Endodermal cell (in vitro differentiated cells): ENCODE data around the gene RIT2. TPM values are rescaled to one million over a fixed set of nuclear protein-coding genes. Genes with fewer than 3 reads are reported as not detected.

Experiments used
- DNase-seq: peaks from one replicate; pipeline ENCODE4 v3.0.0-alpha.2; 2017
- H3K27ac ChIP-seq: 2 replicates; pipeline ENCODE4 v1.5.1; 2013; ENCODE audit warnings: mild to moderate bottlenecking, low read depth, low read length, moderate library complexity
- H3K27me3 ChIP-seq: 2 replicates; pipeline ENCODE4 v1.6.1; 2013; ENCODE audit warnings: mild to moderate bottlenecking, low read length, moderate library complexity; ENCODE audit not compliant: insufficient read depth, control insufficient read depth, poor library complexity, severe bottlenecking
- H3K36me3 ChIP-seq: 2 replicates; pipeline ENCODE4 v1.7.0; 2013; ENCODE audit warnings: mild to moderate bottlenecking, low read length, moderate library complexity; ENCODE audit not compliant: control insufficient read depth, insufficient read depth
- H3K4me1 ChIP-seq: one replicate; pipeline ENCODE4 v1.7.0; 2013; ENCODE audit warnings: low read length; ENCODE audit not compliant: control insufficient read depth, insufficient read depth
- H3K4me3 ChIP-seq: 2 replicates; pipeline ENCODE4 v1.5.1; 2013; ENCODE audit warnings: mild to moderate bottlenecking, low read length, moderate library complexity
- H3K9ac ChIP-seq: 2 replicates; pipeline ENCODE4 v1.6.1; 2013; ENCODE audit warnings: mild to moderate bottlenecking, low read length, moderate library complexity; ENCODE audit not compliant: poor library complexity, severe bottlenecking; ENCODE audit errors: extremely low read depth
- H3K9me3 ChIP-seq: 2 replicates; pipeline ENCODE4 v1.6.1; 2013; ENCODE audit warnings: mild to moderate bottlenecking, low read length, moderate library complexity; ENCODE audit not compliant: control insufficient read depth
- H3K27ac Mint-ChIP-seq: 2 replicates; pipeline ENCODE4 v1.8.0; 2020; ENCODE audit warnings: mixed read lengths
- H3K27me3 Mint-ChIP-seq: 2 replicates; pipeline ENCODE4 v1.8.0; 2021; ENCODE audit warnings: mild to moderate bottlenecking, mixed read lengths; ENCODE audit not compliant: insufficient read depth
- H3K36me3 Mint-ChIP-seq: 2 replicates; pipeline ENCODE4 v1.8.0; 2020; ENCODE audit warnings: low read depth, mixed read lengths
- H3K4me1 Mint-ChIP-seq: 2 replicates; pipeline ENCODE4 v1.8.0; 2020; ENCODE audit warnings: mixed read lengths
- H3K4me3 Mint-ChIP-seq: 2 replicates; pipeline ENCODE4 v1.8.0; 2020; ENCODE audit warnings: mild to moderate bottlenecking, moderate library complexity, mixed read lengths
- H3K9me3 Mint-ChIP-seq: 2 replicates; pipeline ENCODE4 v1.8.0; 2020; ENCODE audit warnings: mild to moderate bottlenecking, mixed read lengths
- CTCF ChIP-seq: fragments of 200-600 bp; sonication (generic); conservative IDR thresholded peaks from 2 replicates; pipeline ENCODE4 v1.5.0; 2021; ENCODE audit warnings: antibody characterized with exemption, mild to moderate bottlenecking
- WGBS, 2 experiments: methylation state at CpG; one replicate each; pipeline versions ENCODE4 v1.1.5 to v1.1.7; 2013; ENCODE audit warnings: missing lambda C conversion rate in 2 of 2, mixed read lengths in 1 of 2; ENCODE audit not compliant: insufficient coverage in 1 of 2, insufficient read length in 1 of 2; 5-methylcytosine and 5-hydroxymethylcytosine counted together
- total RNA-seq, 2 donors: library from RNA; stranded (reverse); fragmentation: NEBNext Ultra II Directional in 1 of 2; extraction: Animal tissue kit (Norgen Biotek cat#: 25700) in 1 of 2; gene quantifications; 2 replicates in 1 of 2; 3 replicates in 1 of 2; pipeline ENCODE4 v1.2.1, GENCODE V29; 2021

RIT2 gene
- total RNA-seq, 2 donors from 2014 or later = 0.81 TPM; not detected in 1

DNA sequence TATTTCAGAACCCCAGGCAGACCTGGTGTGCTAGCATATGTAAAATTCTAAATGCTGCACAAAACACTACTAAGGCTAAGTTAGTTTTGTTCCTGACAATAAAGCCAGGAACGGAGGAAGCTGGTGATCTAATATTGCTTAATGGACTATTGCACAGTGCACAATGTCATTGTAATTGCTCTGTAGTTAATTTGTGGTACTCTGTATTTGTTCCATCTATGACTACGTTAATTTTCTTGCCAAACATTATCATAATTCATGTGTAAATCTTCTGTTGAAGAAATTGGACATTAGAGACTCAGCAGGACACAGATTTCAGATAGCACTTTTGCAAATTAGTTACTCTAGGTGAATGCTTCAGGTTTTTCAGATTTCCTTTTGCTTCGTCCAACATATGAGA lies 232.3 kb downstream of the RIT2 start:
- no peaks in the 10 kb centered on the region for H3K27me3 ChIP-seq
- H3K4me1 ChIP-seq = no peaks in the 10 kb centered on the region
- no peak for TF ChIP-seq CTCF
- no peak overlapping the region for H3K4me3 ChIP-seq
- WGBS, 2 experiments = 91 to 96% methylated on average over 2 to 3 of the region's 3 CpGs
- H3K36me3 Mint-ChIP-seq = no peaks in the 10 kb centered on the region
- no peak overlapping the region for H3K9ac ChIP-seq
- H3K27ac ChIP-seq = no peak overlapping the region
- no peak overlapping the region for H3K4me3 Mint-ChIP-seq
- H3K36me3 ChIP-seq = no peaks in the 10 kb centered on the region
- peaks cover 2% of the 10 kb centered on the region for H3K4me1 Mint-ChIP-seq
- no peak for DNase-seq
- H3K9me3 ChIP-seq = no peaks in the 10 kb centered on the region
- no peaks in the 10 kb centered on the region for H3K9me3 Mint-ChIP-seq
- H3K27ac Mint-ChIP-seq = no peak overlapping the region
- H3K27me3 Mint-ChIP-seq = no peaks in the 10 kb centered on the region

GRCh38 chr18:42882122-42882521 lies 233.4 kb downstream of the RIT2 start:
- WGBS, 2 experiments = 93 to 97% methylated on average over 2 to 3 of the region's 3 CpGs
- Mint-ChIP-seq H3K36me3 (no peaks in the 10 kb centered on the region), H3K4me1 (no peaks in the 10 kb centered on the region), H3K4me3 (no peak overlapping the region), H3K27ac (no peak overlapping the region), H3K9me3 (no peaks in the 10 kb centered on the region), H3K27me3 (no peaks in the 10 kb centered on the region)
- H3K9me3 ChIP-seq = no peaks in the 10 kb centered on the region
- TF ChIP-seq CTCF = no peak
- no peaks in the 10 kb centered on the region for H3K4me1 ChIP-seq
- no peaks in the 10 kb centered on the region for H3K36me3 ChIP-seq
- no peaks in the 10 kb centered on the region for H3K27me3 ChIP-seq
- no peak overlapping the region for H3K9ac ChIP-seq
- H3K4me3 ChIP-seq = no peak overlapping the region
- no peak for DNase-seq
- no peak overlapping the region for H3K27ac ChIP-seq

DNA sequence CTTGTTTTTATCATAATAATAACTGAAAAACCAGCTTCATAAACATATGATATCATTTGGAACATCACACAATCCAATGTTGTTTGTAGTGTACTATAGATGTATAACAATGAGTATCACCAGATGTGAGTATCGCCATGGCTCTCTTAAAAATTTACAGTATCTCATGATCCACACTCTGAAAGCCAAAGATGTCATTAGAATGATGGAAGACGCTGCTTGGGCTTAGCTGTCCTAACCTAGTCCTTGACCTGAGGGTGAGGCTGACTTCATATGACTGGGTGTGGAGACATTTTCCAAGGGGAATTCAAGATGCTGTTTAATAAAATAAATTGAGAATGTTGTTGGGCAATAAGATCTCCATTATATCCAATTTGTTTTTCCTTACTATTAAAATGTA lies 242.6 kb downstream of the RIT2 start:
- peaks cover 2% of the 10 kb centered on the region for H3K4me1 Mint-ChIP-seq
- Histone ChIP-seq H3K4me3 (no peak overlapping the region), H3K9me3 (no peaks in the 10 kb centered on the region), H3K27ac (no peak overlapping the region), H3K4me1 (no peaks in the 10 kb centered on the region), H3K27me3 (no peaks in the 10 kb centered on the region), H3K9ac (no peak overlapping the region), H3K36me3 (no peaks in the 10 kb centered on the region)
- H3K27ac Mint-ChIP-seq = no peak overlapping the region
- H3K27me3 Mint-ChIP-seq = no peaks in the 10 kb centered on the region
- TF ChIP-seq CTCF = no peak
- no peaks in the 10 kb centered on the region for H3K36me3 Mint-ChIP-seq
- DNase-seq = no peak
- H3K4me3 Mint-ChIP-seq = no peak overlapping the region
- WGBS, 2 experiments = 67 to 97% methylated on average over 1 to 2 of the region's 2 CpGs
- H3K9me3 Mint-ChIP-seq = no peaks in the 10 kb centered on the region
